Duodenal mucosa (tissue), 2 donors: ENCODE data around the gene GATAD2A.

Experiments
- H3K27ac ChIP-seq: one replicate; pipeline ENCODE4 v1.7.0; 2013; ENCODE audit warnings: low read depth, low read length
- H3K27me3 ChIP-seq, 2 donors: one replicate each; pipeline ENCODE4 v1.7.0; 2013; ENCODE audit warnings: low read length in 2 of 2, control low read depth in 1 of 2; ENCODE audit not compliant: insufficient read depth in 2 of 2, control insufficient read depth in 1 of 2
- H3K36me3 ChIP-seq, 2 donors: one replicate each; pipeline ENCODE4 v1.7.0; 2013; ENCODE audit warnings: low read length in 2 of 2, control low read depth in 1 of 2; ENCODE audit not compliant: insufficient read depth in 2 of 2, control insufficient read depth in 1 of 2
- H3K4me1 ChIP-seq, 2 donors: one replicate each; pipeline ENCODE4 v1.7.0; 2013; ENCODE audit warnings: low read length in 2 of 2, control low read depth in 1 of 2; ENCODE audit not compliant: insufficient read depth in 2 of 2, control insufficient read depth in 1 of 2
- H3K4me3 ChIP-seq, 2 donors: one replicate each; pipeline ENCODE4 v1.7.0; 2013; ENCODE audit warnings: low read length in 2 of 2, low read depth in 1 of 2
- H3K9ac ChIP-seq, 2 donors: one replicate each; pipeline ENCODE4 v1.7.0; 2013; ENCODE audit warnings: low read length in 2 of 2, low read depth in 1 of 2
- H3K9me3 ChIP-seq, 2 donors: one replicate each; pipeline ENCODE4 v1.7.0; 2013; ENCODE audit warnings: low read length in 2 of 2, control low read depth in 1 of 2; ENCODE audit not compliant: control insufficient read depth in 1 of 2

GATAD2A gene

DNA sequence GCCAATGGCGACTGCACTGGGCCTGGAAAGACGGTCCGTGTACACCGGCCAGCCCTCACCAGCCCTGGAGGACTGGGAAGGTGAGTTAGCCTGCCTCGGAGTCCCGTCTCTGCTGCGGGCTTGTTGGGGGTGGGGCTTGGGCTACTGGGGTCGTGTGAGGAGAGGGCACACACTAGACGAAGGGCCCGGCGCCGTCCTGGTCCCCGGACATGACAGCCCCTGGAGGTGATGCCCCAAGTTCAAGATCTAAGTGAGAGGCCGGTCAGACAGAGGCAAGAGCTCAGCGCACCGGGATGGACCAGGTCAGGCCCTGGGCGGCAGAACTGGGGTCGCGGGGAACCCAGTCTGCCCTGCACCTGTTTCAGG lies 134.2 kb downstream of the GATAD2A start:
- Histone ChIP-seq H3K4me1 (peaks cover 6 to 18% of the 10 kb centered on the region in 2 donors), H3K9ac (no peak overlapping the region), H3K27ac (no peak overlapping the region), H3K36me3 (no peaks in the 10 kb centered on the region), H3K27me3 (peaks cover 17 to 35% of the 10 kb centered on the region in 2 donors), H3K4me3 (no peak overlapping the region), H3K9me3 (no peaks in the 10 kb centered on the region)

GRCh38 chr19:19540064-19540714 lies 134.7 kb downstream of the GATAD2A start:
- peaks cover 6 to 18% of the 10 kb centered on the region in 2 donors for H3K4me1 ChIP-seq
- H3K36me3 ChIP-seq = no peaks in the 10 kb centered on the region
- no peaks in the 10 kb centered on the region for H3K9me3 ChIP-seq
- H3K27ac ChIP-seq = no peak overlapping the region
- H3K4me3 ChIP-seq = peak overlapping the region; percentile 8 to 43
- no peak overlapping the region for H3K9ac ChIP-seq
- peaks cover 17 to 35% of the 10 kb centered on the region in 2 donors for H3K27me3 ChIP-seq

GRCh38 chr19:19540715-19541515 lies 135.4 kb downstream of the GATAD2A start:
- Histone ChIP-seq H3K9me3 (no peaks in the 10 kb centered on the region), H3K36me3 (no peaks in the 10 kb centered on the region), H3K27me3 (peaks cover 17 to 35% of the 10 kb centered on the region in 2 donors), H3K27ac (no peak overlapping the region), H3K9ac (no peak overlapping the region), H3K4me1 (peaks cover 6 to 18% of the 10 kb centered on the region in 2 donors), H3K4me3 (peak overlapping the region; percentile 8 to 43)

GRCh38 chr19:19541616-19542015 lies 136.1 kb downstream of the GATAD2A start:
- H3K27me3 ChIP-seq = peaks cover 20 to 35% of the 10 kb centered on the region in 2 donors
- H3K36me3 ChIP-seq = no peaks in the 10 kb centered on the region
- H3K27ac ChIP-seq = no peak overlapping the region
- peak overlapping the region in 1 of 2 donors; percentile 8 for H3K4me3 ChIP-seq
- peaks cover 6 to 18% of the 10 kb centered on the region in 2 donors for H3K4me1 ChIP-seq
- H3K9ac ChIP-seq = no peak overlapping the region
- H3K9me3 ChIP-seq = no peaks in the 10 kb centered on the region

- Histone ChIP-seq H3K9ac (no peak overlapping the region), H3K9me3 (no peaks in the 10 kb centered on the region), H3K27ac (no peak overlapping the region), H3K4me1 (peaks cover 6 to 18% of the 10 kb centered on the region in 2 donors), H3K27me3 (peaks cover 19 to 39% of the 10 kb centered on the region in 2 donors), H3K4me3 (no peak overlapping the region), H3K36me3 (no peaks in the 10 kb centered on the region)
Observed at GRCh38 chr19:19542507-19542906, 137.0 kb downstream of the GATAD2A start.

- Histone ChIP-seq H3K4me3 (no peak overlapping the region), H3K27me3 (peaks cover 13 to 36% of the 10 kb centered on the region in 2 donors), H3K36me3 (no peaks in the 10 kb centered on the region), H3K27ac (no peak overlapping the region), H3K9ac (no peak overlapping the region), H3K9me3 (no peaks in the 10 kb centered on the region), H3K4me1 (peaks cover 6 to 15% of the 10 kb centered on the region in 2 donors)
Observed at GRCh38 chr19:19543101-19543500, 137.6 kb downstream of the GATAD2A start.

GRCh38 chr19:19543640-19544039 lies 138.2 kb downstream of the GATAD2A start:
- no peak overlapping the region for H3K9ac ChIP-seq
- H3K4me3 ChIP-seq = no peak overlapping the region
- no peak overlapping the region for H3K27ac ChIP-seq
- H3K36me3 ChIP-seq = no peaks in the 10 kb centered on the region
- H3K4me1 ChIP-seq = peaks cover 4 to 10% of the 10 kb centered on the region in 2 donors
- H3K27me3 ChIP-seq = peaks cover 8 to 33% of the 10 kb centered on the region in 2 donors
- no peaks in the 10 kb centered on the region for H3K9me3 ChIP-seq

- no peak overlapping the region for H3K4me3 ChIP-seq
- peaks cover 0 to 2% of the 10 kb centered on the region in 2 donors for H3K9me3 ChIP-seq
- no peaks in the 10 kb centered on the region for H3K36me3 ChIP-seq
- no peak overlapping the region for H3K9ac ChIP-seq
- H3K27me3 ChIP-seq = peaks cover 4 to 28% of the 10 kb centered on the region in 2 donors
- peaks cover 0 to 8% of the 10 kb centered on the region in 2 donors for H3K4me1 ChIP-seq
- no peak overlapping the region for H3K27ac ChIP-seq
Observed at GRCh38 chr19:19544257-19544953, 138.9 kb downstream of the GATAD2A start.

DNA sequence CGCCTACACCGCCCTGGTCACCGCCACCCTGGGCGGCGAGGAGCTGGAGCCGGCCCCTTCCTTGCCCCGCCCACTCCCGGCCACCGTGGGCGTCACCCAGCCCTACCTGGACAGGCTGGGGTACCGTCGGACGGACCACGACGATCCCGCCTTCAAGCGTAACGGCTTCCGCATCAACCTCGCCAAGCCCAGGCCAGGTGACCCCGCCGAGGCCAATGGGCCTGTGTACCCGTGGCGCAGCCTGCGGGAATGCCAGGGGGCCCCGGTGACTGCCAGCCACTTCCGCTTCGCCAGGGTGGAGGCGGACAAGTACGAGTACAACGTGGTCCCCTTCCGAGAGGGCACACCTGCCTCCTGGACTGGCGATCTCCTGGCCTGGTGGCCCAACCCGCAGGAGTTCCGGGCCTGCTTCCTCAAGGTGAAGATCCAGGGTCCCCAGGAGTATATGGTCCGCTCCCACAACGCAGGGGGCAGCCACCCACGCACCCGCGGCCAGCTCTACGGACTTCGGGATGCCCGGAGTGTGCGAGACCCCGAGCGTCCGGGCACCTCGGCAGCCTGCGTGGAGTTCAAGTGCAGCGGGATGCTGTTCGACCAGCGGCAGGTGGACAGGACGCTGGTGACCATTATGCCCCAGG lies 139.6 kb downstream of the GATAD2A start:
- H3K9ac ChIP-seq = no peak overlapping the region
- H3K36me3 ChIP-seq = no peaks in the 10 kb centered on the region
- H3K9me3 ChIP-seq = peaks cover 0 to 2% of the 10 kb centered on the region in 2 donors
- no peak overlapping the region for H3K27ac ChIP-seq
- H3K4me1 ChIP-seq = peaks cover 0 to 8% of the 10 kb centered on the region in 2 donors
- H3K27me3 ChIP-seq = peaks cover 4 to 29% of the 10 kb centered on the region in 2 donors
- no peak overlapping the region for H3K4me3 ChIP-seq
